SU-DHL-6 (cell line): ENCODE data around the gene CYTH1.
A peak's percentile ranks its signal among the peaks of the same experiment; 100 is the strongest.
"Not testable (repeated sequence)": the region's sequence is repeated elsewhere in the genome, so short reads cannot be mapped to it uniquely, and the experiment has no call there.

Experiments
- H2AFZ ChIP-seq: fragments of 200-600 bp; sonication (generic); 2 replicates; pipeline ENCODE4 v1.6.1; 2014; ENCODE audit warnings: low read depth, mild to moderate bottlenecking, moderate library complexity, mixed read lengths, antibody characterized with exemption, low read length; ENCODE audit not compliant: severe bottlenecking
- H3F3A ChIP-seq: fragments of 200-600 bp; shearing (Covaris generic); 2 replicates; pipeline ENCODE4 v1.6.0; 2016; ENCODE audit warnings: antibody characterized with exemption, mild to moderate bottlenecking; ENCODE audit not compliant: insufficient read depth
- H3K27ac ChIP-seq: fragments of 200-600 bp; sonication (generic); 2 replicates; pipeline ENCODE4 v1.5.1; 2016; ENCODE audit warnings: low read depth, mild to moderate bottlenecking, low read length, moderate library complexity, mixed read lengths
- H3K27me3 ChIP-seq: fragments of 200-600 bp; sonication (generic), shearing (Covaris generic); 2 replicates; pipeline ENCODE4 v1.6.0; 2014; ENCODE audit warnings: mild to moderate bottlenecking, low read length
- H3K36me3 ChIP-seq: fragments of 200-600 bp; sonication (generic); 2 replicates; pipeline ENCODE4 v1.6.1; 2014; ENCODE audit warnings: mild to moderate bottlenecking, low read length, mixed read lengths
- H3K4me2 ChIP-seq: fragments of 300-600, 200-600 bp; shearing (Covaris generic), sonication (generic); 2 replicates; pipeline ENCODE4 v1.6.0; 2014; ENCODE audit warnings: low read length, low read depth, mild to moderate bottlenecking; ENCODE audit not compliant: poor library complexity, severe bottlenecking
- H3K4me3 ChIP-seq: fragments of 200-600 bp; sonication (generic); 2 replicates; pipeline ENCODE4 v1.5.1; 2014; ENCODE audit warnings: antibody characterized with exemption, low read length, mild to moderate bottlenecking, mixed read lengths; ENCODE audit not compliant: insufficient read depth, poor library complexity, severe bottlenecking
- H3K79me2 ChIP-seq: fragments of 200-600 bp; sonication (generic); 2 replicates; pipeline ENCODE4 v1.6.1; 2014; ENCODE audit warnings: mild to moderate bottlenecking, low read length, moderate library complexity; ENCODE audit not compliant: insufficient read depth
- H3K9ac ChIP-seq: fragments of 200-600 bp; sonication (generic); 2 replicates; pipeline ENCODE4 v1.7.0; 2014; ENCODE audit warnings: mild to moderate bottlenecking, low read length
- H3K9me2 ChIP-seq: fragments of 200-600 bp; sonication (generic); replicated peaks from 2 replicates; pipeline ENCODE4 v1.6.1; 2014; ENCODE audit warnings: low read length; ENCODE audit not compliant: insufficient read depth
- H3K9me3 ChIP-seq: fragments of 200-600 bp; sonication (generic); 2 replicates; pipeline ENCODE4 v1.6.1; 2014; ENCODE audit warnings: low read length, mixed read lengths; ENCODE audit not compliant: insufficient read depth
- H4K20me1 ChIP-seq: fragments of 200-600 bp; sonication (generic); 2 replicates; pipeline ENCODE4 v1.6.1; 2014; ENCODE audit warnings: low read depth, mild to moderate bottlenecking, antibody characterized with exemption, low read length, moderate library complexity, mixed read lengths
- EZH2phosphoT487 ChIP-seq: fragments of 200-600 bp; sonication (generic), shearing (Covaris generic); conservative IDR thresholded peaks from 2 replicates; pipeline ENCODE4 v1.6.1; 2018; ENCODE audit warnings: mild to moderate bottlenecking, antibody characterized with exemption, low read length, moderate library complexity, mixed read lengths
- TF ChIP-seq, protein P1 (sequence below): fragments of 200-600 bp; sonication (generic); IDR thresholded peaks from one replicate; pipeline ENCODE4 v1.5.1; 2017; ENCODE audit warnings: antibody characterized with exemption, mild to moderate bottlenecking, low read length, moderate library complexity; ENCODE audit not compliant: insufficient read depth, poor library complexity, severe bottlenecking

CYTH1 gene

DNA sequence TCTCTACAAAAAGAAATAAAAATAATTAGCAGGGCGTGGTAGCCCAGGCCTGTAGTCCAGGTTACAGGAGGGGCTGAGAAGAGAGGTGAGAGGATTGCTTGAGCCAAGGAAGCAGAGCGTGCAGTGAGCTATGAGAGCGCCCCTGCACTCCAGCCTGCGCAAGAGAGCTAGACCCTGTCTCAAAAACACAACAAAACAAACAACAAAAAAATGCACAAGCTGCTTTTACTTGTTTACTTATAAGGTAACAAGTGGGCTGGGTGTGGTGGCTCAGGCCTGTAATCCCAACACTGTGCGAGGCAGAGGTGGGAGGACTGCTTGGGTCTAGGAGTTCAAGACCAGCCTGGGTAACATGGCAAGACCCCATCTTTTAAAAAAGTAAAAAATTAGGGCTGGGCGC is 1.7 kb downstream of the CYTH1 start:
- Histone ChIP-seq H3K27me3 (no peaks in the 10 kb centered on the region), H2AFZ (no peak overlapping the region), H3K79me2 (peaks cover 38% of the 10 kb centered on the region), H3K4me2 (peak overlapping the region; percentile 77), H4K20me1 (no peaks in the 10 kb centered on the region; the same call in 1 of the 2 replicates), H3K9me2 (no peaks in the 10 kb centered on the region), H3K4me3 (no peak overlapping the region), H3K9me3 (no peaks in the 10 kb centered on the region), H3K36me3 (no peaks in the 10 kb centered on the region), H3K9ac (peak overlapping the region; percentile 85), H3F3A (peaks cover 22% of the 10 kb centered on the region), H3K27ac (peak overlapping the region; percentile 54)
- TF ChIP-seq EZH2phosphoT487 = no peak
- TF ChIP-seq, protein P1, sequence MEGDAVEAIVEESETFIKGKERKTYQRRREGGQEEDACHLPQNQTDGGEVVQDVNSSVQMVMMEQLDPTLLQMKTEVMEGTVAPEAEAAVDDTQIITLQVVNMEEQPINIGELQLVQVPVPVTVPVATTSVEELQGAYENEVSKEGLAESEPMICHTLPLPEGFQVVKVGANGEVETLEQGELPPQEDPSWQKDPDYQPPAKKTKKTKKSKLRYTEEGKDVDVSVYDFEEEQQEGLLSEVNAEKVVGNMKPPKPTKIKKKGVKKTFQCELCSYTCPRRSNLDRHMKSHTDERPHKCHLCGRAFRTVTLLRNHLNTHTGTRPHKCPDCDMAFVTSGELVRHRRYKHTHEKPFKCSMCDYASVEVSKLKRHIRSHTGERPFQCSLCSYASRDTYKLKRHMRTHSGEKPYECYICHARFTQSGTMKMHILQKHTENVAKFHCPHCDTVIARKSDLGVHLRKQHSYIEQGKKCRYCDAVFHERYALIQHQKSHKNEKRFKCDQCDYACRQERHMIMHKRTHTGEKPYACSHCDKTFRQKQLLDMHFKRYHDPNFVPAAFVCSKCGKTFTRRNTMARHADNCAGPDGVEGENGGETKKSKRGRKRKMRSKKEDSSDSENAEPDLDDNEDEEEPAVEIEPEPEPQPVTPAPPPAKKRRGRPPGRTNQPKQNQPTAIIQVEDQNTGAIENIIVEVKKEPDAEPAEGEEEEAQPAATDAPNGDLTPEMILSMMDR = no peak

DNA sequence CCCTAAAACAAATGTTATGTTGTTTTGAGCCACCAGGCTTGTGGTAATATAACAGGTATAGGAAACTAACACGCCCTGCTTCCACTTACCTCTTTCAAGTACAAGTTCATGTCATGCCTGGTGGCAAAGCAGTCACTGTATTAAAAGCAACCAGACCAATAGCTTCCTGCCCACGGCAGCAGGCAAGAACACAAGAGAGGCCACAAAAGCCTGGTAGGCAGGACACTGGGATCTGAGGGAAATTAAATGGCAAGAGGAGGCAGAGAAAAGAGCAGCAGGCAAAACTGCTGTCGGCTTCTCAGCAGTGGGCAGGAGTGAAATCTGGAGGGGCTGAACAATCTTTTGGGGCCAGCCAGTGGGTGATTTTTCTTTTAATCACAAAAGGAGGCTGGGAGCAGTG is 2.2 kb downstream of the CYTH1 start:
- H3K4me3 ChIP-seq = no peak overlapping the region
- no peak overlapping the region for H2AFZ ChIP-seq
- H3F3A ChIP-seq = peaks cover 24% of the 10 kb centered on the region
- peak overlapping the region; percentile 77 for H3K4me2 ChIP-seq
- peak overlapping the region; percentile 54 for H3K27ac ChIP-seq
- H3K79me2 ChIP-seq = peaks cover 43% of the 10 kb centered on the region
- H3K9me2 ChIP-seq = no peaks in the 10 kb centered on the region
- no peaks in the 10 kb centered on the region for H3K9me3 ChIP-seq
- peak overlapping the region; percentile 85; the same call in 1 of the 2 replicates for H3K9ac ChIP-seq
- no peaks in the 10 kb centered on the region for H3K27me3 ChIP-seq
- H3K36me3 ChIP-seq = no peaks in the 10 kb centered on the region
- H4K20me1 ChIP-seq = no peaks in the 10 kb centered on the region; the same call in 1 of the 2 replicates
- TF ChIP-seq, protein P1 = no peak
- no peak for TF ChIP-seq EZH2phosphoT487

DNA sequence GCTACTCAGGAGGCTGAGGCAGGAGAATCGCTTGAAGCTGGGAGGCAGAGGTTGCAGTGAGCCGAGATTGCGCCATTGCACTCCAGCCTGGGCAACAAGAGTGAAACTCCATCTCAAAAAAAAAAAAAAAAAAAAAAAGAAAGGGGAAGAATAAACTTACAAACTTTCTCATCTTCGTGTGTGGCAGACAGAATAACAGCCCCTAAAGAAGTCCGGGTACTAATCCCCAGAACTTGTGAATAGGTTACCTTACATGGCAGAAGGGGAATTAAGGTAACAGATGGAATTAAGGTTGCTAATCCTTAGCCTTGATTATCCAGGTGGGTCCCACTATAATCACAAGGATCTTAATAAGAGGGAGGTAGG is 2.8 kb downstream of the CYTH1 start:
- not testable (repeated sequence) for H3K9me2 ChIP-seq, H3K9ac ChIP-seq, H3K27me3 ChIP-seq, H3K9me3 ChIP-seq, H3K36me3 ChIP-seq, H4K20me1 ChIP-seq, H2AFZ ChIP-seq, H3K4me3 ChIP-seq
- Histone ChIP-seq H3K4me2 (peak overlapping the region; percentile 77), H3K27ac (peak overlapping the region; percentile 54; the same call in 1 of the 2 replicates), H3F3A (peaks cover 23% of the 10 kb centered on the region), H3K79me2 (peaks cover 46% of the 10 kb centered on the region)

DNA sequence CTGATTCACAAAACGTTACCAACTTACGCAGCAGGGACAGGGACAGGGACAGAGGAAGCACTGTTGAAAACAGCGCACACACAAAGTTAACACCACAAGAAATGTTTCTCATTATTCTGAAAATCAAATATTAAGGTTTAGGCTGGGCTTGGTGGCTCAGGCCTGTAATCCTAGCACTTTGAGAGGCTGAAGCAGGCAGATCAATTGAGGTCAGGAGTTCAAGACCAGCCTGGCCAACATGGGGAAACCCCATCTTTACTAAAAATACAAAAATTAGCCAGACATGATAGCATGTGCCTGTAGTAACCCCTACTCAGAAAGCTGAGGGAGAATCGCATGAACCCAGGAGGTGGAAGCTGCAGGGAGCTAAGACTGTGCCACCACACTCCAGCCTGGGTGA is 4.2 kb downstream of the CYTH1 start:
- H2AFZ ChIP-seq = no peak overlapping the region
- H3F3A ChIP-seq = peaks cover 18% of the 10 kb centered on the region
- no peaks in the 10 kb centered on the region for H3K9me3 ChIP-seq
- no peak overlapping the region for H3K4me2 ChIP-seq
- H3K79me2 ChIP-seq = peaks cover 46% of the 10 kb centered on the region
- H3K4me3 ChIP-seq = no peak overlapping the region
- H3K27ac ChIP-seq = no peak overlapping the region
- TF ChIP-seq, protein P1 = no peak
- no peak for TF ChIP-seq EZH2phosphoT487
- H3K27me3 ChIP-seq = no peaks in the 10 kb centered on the region
- no peaks in the 10 kb centered on the region; the same call in 1 of the 2 replicates for H4K20me1 ChIP-seq
- H3K9ac ChIP-seq = no peak overlapping the region
- H3K9me2 ChIP-seq = no peaks in the 10 kb centered on the region
- H3K36me3 ChIP-seq = no peaks in the 10 kb centered on the region
